Astrocyte (in vitro differentiated cells and primary cell): ENCODE results near the gene PEX6. TPM values are rescaled to one million over a fixed set of nuclear protein-coding genes. Genes with fewer than 3 reads are reported as not detected.
A peak's percentile ranks its signal among the peaks of the same experiment; 100 is the strongest.

ENCODE experiments used
- DNase-seq: peaks from one replicate; pipeline ENCODE4 v3.0.0-alpha.2; 2010; ENCODE audit warnings: low read depth
- FAIRE-seq: peaks from 2 replicates; lab custom pipeline; 2011; peaks lifted over from hg19 to GRCh38; lab: Jason Lieb, UNC
- H2AFZ ChIP-seq: 2 replicates; pipeline ENCODE4 v1.6.0; 2012; ENCODE audit warnings: low read depth, low read length, inconsistent platforms
- H3K27ac ChIP-seq: 2 replicates; pipeline ENCODE4 v1.5.1; 2011; ENCODE audit warnings: low read depth, low read length, inconsistent platforms
- H3K27me3 ChIP-seq: 2 replicates; pipeline ENCODE4 v1.6.0; 2011; ENCODE audit warnings: low read length, inconsistent platforms; ENCODE audit not compliant: insufficient read depth
- H3K36me3 ChIP-seq: 2 replicates; pipeline ENCODE4 v1.5.1; 2011; ENCODE audit warnings: low read length, inconsistent platforms; ENCODE audit not compliant: insufficient read depth
- H3K4me1 ChIP-seq: 2 replicates; pipeline ENCODE4 v1.5.1; 2011; ENCODE audit warnings: low read length, inconsistent platforms; ENCODE audit not compliant: insufficient read depth
- H3K4me2 ChIP-seq: 2 replicates; pipeline ENCODE4 v1.6.0; 2012; ENCODE audit warnings: low read length, inconsistent platforms
- H3K4me3 ChIP-seq: 2 replicates; pipeline ENCODE4 v1.5.1; 2011; ENCODE audit warnings: low read depth, mild to moderate bottlenecking, low read length, inconsistent platforms; ENCODE audit not compliant: insufficient read depth
- H3K79me2 ChIP-seq: 2 replicates; pipeline ENCODE4 v1.6.0; 2012; ENCODE audit warnings: mild to moderate bottlenecking, low read length, inconsistent platforms; ENCODE audit not compliant: insufficient read depth
- H3K9ac ChIP-seq: 2 replicates; pipeline ENCODE4 v1.6.0; 2012; ENCODE audit warnings: mild to moderate bottlenecking, low read length, inconsistent platforms
- H3K9me3 ChIP-seq: 2 replicates; pipeline ENCODE4 v1.5.1; 2012; ENCODE audit warnings: low read depth, mild to moderate bottlenecking, low read length, inconsistent platforms; ENCODE audit not compliant: insufficient read depth
- H4K20me1 ChIP-seq: 2 replicates; pipeline ENCODE4 v1.6.0; 2012; ENCODE audit warnings: low read length, inconsistent platforms; ENCODE audit not compliant: insufficient read depth
- H3K27ac Mint-ChIP-seq: one replicate; pipeline ENCODE4 v1.8.0; 2021; ENCODE audit warnings: mild to moderate bottlenecking, mixed read lengths; ENCODE audit not compliant: unreplicated experiment
- H3K27me3 Mint-ChIP-seq: one replicate; pipeline ENCODE4 v1.8.0; 2021; ENCODE audit warnings: low read depth, mixed read lengths; ENCODE audit not compliant: unreplicated experiment
- H3K36me3 Mint-ChIP-seq: one replicate; pipeline ENCODE4 v1.8.0; 2021; ENCODE audit warnings: low read depth, mixed read lengths; ENCODE audit not compliant: unreplicated experiment
- H3K4me1 Mint-ChIP-seq: one replicate; pipeline ENCODE4 v1.8.0; 2021; ENCODE audit warnings: low read depth, mixed read lengths; ENCODE audit not compliant: unreplicated experiment
- H3K4me3 Mint-ChIP-seq: one replicate; pipeline ENCODE4 v1.8.0; 2021; ENCODE audit warnings: mild to moderate bottlenecking, moderate library complexity, mixed read lengths; ENCODE audit not compliant: unreplicated experiment
- H3K9me3 Mint-ChIP-seq: one replicate; pipeline ENCODE4 v1.8.0; 2021; ENCODE audit warnings: mild to moderate bottlenecking, mixed read lengths; ENCODE audit not compliant: unreplicated experiment
- CTCF ChIP-seq: IDR thresholded peaks from 2 replicates; pipeline ENCODE4 v1.5.1; 2011; ENCODE audit warnings: low read depth, mild to moderate bottlenecking, inconsistent platforms, low read length, moderate library complexity; ENCODE audit not compliant: insufficient read depth
- EZH2 ChIP-seq: IDR thresholded peaks from 2 replicates; pipeline ENCODE4 v1.6.1; 2012; ENCODE audit warnings: mild to moderate bottlenecking, low read length, inconsistent platforms; ENCODE audit not compliant: insufficient read depth
- total RNA-seq: library from RNA; stranded (reverse); gene quantifications from 2 replicates; pipeline ENCODE4 v1.2.1, GENCODE V29; 2021

The PEX6 gene
- total RNA-seq, 1 donor from 2014 or later, result 22.7 TPM

GRCh38 chr6:42929821-42930360, 49.1 kb downstream of the PEX6 start:
- Histone ChIP-seq H3K27me3 (no peaks in the 10 kb centered on the region), H3K27ac (peak overlapping the region; percentile 86), H3K9me3 (no peaks in the 10 kb centered on the region), H3K9ac (peak overlapping the region; percentile 81), H3K4me1 (peaks cover 10% of the 10 kb centered on the region), H3K79me2 (peaks cover 43% of the 10 kb centered on the region), H3K36me3 (no peaks in the 10 kb centered on the region), H4K20me1 (peaks cover 20% of the 10 kb centered on the region), H2AFZ (peak overlapping the region; percentile 84), H3K4me3 (peak overlapping the region; percentile 76), H3K4me2 (peak overlapping the region; percentile 92)
- peaks cover 4% of the 10 kb centered on the region for H3K4me1 Mint-ChIP-seq
- DNase-seq (peak; percentile 71), FAIRE-seq (no peak)
- no peak for TF ChIP-seq EZH2
- no peak for TF ChIP-seq CTCF
- H3K36me3 Mint-ChIP-seq, result peaks cover 5% of the 10 kb centered on the region
- H3K4me3 Mint-ChIP-seq, result peak overlapping the region; percentile 97
- H3K9me3 Mint-ChIP-seq, result no peaks in the 10 kb centered on the region
- no peaks in the 10 kb centered on the region for H3K27me3 Mint-ChIP-seq
- peak overlapping the region; percentile 86 for H3K27ac Mint-ChIP-seq

DNA sequence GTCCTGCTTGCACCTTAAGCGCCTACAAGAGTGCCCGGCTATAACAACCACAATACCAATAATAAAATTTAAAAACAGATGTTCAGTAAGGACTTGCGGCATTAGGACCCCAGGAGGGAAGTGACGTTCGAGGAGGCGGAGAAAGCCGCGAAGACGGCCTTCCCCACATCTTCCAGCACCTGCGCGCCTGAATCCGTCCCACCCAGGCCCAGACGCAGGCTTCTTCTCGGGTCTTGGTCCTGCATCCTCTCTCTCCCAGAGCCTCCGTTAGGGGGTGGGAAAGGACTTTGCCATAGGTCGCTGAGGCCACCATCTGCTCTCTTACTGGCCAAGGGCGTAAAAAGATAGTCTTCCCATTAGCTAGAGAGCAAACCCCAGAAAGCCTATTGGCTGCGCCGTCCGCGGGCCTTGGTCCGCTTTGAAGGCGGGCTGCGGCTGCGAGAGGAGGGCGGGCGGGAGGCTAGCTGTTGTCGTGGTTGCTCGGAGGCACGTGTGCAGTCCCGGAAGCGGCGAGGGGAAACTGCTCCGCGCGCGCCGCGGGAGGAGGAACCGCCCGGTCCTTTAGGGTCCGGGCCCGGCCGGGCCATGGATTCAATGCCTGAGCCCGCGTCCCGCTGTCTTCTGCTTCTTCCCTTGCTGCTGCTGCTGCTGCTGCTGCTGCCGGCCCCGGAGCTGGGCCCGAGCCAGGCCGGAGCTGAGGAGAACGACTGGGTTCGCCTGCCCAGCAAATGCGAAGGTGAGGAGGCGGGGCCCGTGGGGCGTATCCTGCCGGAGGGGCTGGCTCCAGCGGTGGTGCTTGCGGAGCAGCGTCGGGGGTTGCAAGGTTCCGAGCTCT, 49.8 kb downstream of the PEX6 start, which contains the start of gene CNPY3:
TSS of gene CNPY3 (plus strand) at position 495 of the 835 bp plus-strand sequence. CDS start at position 586, 91 bp downstream.
- Mint-ChIP-seq H3K4me3 (peak within 1 kb of the TSS; percentile 97), H3K27me3 (no peaks in the 10 kb centered on the region), H3K4me1 (peaks cover 4% of the 10 kb centered on the region), H3K27ac (peak within 1 kb of the TSS; percentile 95), H3K9me3 (no peaks in the 10 kb centered on the region), H3K36me3 (peaks cover 4% of the 10 kb centered on the region)
- H3K36me3 ChIP-seq, result no peaks in the 10 kb centered on the region
- DNase-seq (peak; percentile 99), FAIRE-seq (no peak)
- peak within 1 kb of the TSS; percentile 84 for H2AFZ ChIP-seq
- peak within 1 kb of the TSS; percentile 81 for H3K9ac ChIP-seq
- peaks cover 10% of the 10 kb centered on the region for H3K4me1 ChIP-seq
- H3K4me3 ChIP-seq, result peak within 1 kb of the TSS; percentile 76
- H3K79me2 ChIP-seq, result peaks cover 37% of the 10 kb centered on the region
- H4K20me1 ChIP-seq, result peaks cover 15% of the 10 kb centered on the region
- TF ChIP-seq CTCF (no peak), EZH2 (no peak)
- H3K9me3 ChIP-seq, result no peaks in the 10 kb centered on the region
- H3K27ac ChIP-seq, result peak within 1 kb of the TSS; percentile 86
- peak within 1 kb of the TSS; percentile 92 for H3K4me2 ChIP-seq
- no peaks in the 10 kb centered on the region for H3K27me3 ChIP-seq
